GM12892 (cell line): ENCODE results near the gene TMEM242.

ENCODE experiments used
- POLR2A ChIP-seq: IDR thresholded peaks from 2 replicates; pipeline ENCODE4 v1.6.1; 2011; ENCODE audit warnings: low read depth, low read length, control low read depth
- POLR2AphosphoS5 ChIP-seq: IDR thresholded peaks from 2 replicates; pipeline ENCODE4 v1.6.1; 2011; ENCODE audit warnings: low read depth, low read length, control low read depth

DNA sequence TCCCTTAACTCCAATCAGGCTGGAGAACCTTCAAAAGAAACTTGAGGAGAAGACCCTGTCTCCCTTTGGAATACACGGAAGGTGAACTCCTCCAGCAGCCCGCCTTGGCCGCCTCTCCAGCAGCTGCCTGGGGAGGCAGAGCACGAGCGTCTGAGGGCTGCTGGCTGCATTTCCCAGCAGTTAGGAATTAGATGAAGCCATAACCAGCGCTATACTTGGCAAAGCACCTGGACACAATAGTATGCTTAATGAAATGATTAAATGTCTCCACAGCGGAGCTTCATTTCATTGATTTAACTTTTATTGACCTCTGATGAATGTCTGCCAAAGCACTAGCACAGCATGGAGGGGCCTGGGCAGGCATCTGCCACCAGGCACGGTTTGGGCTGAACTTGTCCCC is 73.5 kb downstream of the TMEM242 start:
- TF ChIP-seq POLR2A = no peak
- TF ChIP-seq POLR2AphosphoS5 = no peak
